Activated CD8-positive, alpha-beta memory T cell treated with anti-CD3 and anti-CD28 coated beads for 24 hours (primary cell): ENCODE results near the gene CCDC148.

Source experiments
- DNase-seq: peaks from one replicate; pipeline ENCODE4 v3.0.0-alpha.2; 2020

Gene CCDC148

DNA sequence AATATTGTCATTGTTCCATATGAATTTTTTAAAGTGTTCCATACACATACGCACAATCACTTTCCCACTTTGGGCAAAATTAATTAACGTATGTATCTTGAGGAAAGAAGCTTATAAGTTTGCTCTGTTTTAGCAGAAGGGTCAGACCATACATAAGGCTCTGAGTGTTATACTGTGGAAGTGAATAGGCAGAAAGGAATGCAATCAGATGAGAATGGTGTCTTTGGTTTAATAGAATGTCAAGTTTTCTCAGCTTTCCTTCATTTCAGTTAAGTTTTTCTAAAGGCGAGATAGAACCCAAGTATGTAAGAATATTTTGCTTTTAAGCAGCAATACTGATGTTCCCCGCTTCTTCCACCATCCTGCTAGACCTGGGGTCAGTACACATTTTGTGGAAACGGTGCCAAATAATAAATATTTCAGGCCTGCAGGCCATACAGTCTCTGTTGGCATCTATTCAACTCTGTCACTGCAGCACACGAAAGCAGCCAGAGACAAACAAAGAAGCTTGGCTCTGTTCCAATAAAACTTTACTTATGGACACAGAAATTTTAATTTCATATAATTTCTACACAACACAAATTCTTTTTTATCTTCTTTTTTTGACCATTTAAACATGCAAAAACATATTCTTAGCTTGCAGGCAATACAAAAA, 254.3 kb downstream of the CCDC148 start:
- no peak for DNase-seq

DNA sequence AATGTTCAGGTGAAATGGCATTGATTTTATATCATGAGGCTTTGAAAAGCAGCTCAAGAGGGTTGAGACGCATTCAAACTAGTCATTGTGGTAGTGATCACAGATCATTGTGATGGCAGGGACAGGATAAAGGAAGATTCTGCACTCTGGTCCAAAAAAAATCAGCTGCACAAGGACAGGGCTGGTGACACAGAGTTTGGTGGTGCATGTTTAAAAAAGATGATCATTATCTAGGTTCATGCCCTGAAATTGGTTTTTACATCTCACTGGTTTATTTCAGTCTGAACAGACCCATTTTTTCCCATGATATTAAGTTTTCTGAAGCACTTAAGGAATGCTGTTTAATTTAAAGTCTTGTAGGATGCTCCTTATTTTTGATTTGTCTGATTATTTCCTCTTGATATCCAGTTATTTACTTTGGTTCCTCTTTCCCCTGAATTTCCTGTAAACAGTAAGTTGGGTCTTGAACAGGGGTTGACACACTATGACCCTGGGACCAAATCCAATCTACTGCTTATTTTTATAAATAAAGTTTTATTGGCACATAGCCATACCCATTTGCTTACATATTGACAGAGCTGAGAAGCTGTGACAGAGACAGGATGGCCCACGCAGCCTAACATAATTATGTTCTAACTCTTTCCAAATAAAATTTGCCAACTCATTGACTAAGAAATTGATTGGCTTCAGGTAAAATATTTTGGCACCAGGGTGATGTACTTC, 256.5 kb downstream of the CCDC148 start:
- no peak for DNase-seq

DNA sequence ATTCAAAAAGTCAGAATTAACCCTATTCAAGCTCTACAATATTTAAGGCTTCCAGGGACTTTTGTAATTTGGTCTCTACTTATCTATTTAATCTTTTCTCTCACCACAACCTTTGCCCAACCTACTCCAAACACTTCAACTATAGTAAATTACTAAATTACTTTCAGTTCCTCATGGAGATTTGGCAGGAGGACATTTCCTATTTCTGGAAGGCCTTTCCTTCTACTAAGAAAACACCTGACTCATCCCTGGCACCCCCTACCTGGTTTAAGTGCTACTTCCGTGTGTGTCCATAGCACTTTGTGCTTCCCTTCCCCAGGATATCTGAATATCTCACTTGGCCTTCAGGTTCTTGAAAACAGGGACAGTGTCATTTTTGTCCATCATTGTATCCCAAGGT, 258.6 kb downstream of the CCDC148 start:
- DNase-seq = no peak

DNA sequence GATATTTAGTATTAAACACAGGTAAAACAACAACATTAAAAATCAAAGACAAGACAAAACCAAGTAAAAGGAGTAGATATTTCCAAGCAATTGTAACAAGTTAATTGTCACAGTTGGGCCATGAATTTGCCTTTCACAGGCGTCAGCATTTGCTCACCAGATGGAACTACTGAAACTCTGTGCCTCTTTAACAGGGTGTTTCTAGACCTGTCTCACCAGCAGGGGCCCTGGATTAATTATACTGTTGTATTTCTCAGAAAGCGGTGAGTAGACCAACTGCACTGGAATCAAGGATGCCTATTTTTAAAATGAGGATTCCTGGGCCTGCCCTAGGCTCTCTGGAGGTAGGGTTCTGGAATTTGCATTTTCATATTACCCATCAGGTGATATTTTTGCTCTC, 262.3 kb downstream of the CCDC148 start:
- no peak for DNase-seq

DNA sequence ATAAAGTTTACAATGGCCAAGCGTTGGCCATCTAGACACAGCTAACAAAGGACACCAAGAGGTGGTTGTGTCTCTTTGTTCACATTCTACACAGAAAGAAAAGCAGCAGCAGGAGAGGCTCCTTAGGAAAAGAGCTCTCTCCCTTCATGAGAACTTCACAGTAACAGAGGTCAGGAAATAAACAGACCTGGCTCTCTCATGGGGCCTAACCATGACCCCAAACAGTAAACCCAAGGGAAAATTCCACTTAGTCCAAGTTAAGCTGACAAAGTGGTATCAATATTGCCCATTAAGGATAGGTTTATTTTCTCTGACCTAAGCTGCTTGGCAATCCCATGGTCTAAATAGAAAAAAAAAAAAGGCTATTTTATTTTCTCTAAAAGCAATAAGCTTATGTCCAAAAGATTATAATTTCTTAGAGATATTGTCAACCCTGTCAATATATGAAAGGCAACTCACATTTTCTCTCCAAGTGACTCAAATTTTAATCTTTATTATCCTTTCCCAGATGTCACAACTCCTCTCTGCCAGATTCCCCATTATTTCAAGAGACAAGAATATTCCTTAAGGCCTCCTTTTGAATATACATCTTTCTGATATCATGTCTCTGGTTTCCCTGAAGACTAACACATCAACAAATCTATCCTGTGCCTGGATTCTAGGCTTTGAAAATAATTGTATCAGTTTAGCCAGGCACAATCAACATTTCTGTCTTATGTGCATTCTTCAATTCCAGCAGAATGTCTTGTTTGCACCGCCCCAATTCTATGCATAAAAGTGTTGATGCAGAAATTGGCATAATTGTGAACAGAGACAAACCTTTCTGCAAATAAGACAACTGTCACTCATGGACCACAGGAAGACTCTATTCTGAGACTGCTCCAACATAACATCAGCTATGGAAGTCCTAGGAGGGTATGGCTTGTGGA, 263.8 kb downstream of the CCDC148 start:
- no peak for DNase-seq

DNA sequence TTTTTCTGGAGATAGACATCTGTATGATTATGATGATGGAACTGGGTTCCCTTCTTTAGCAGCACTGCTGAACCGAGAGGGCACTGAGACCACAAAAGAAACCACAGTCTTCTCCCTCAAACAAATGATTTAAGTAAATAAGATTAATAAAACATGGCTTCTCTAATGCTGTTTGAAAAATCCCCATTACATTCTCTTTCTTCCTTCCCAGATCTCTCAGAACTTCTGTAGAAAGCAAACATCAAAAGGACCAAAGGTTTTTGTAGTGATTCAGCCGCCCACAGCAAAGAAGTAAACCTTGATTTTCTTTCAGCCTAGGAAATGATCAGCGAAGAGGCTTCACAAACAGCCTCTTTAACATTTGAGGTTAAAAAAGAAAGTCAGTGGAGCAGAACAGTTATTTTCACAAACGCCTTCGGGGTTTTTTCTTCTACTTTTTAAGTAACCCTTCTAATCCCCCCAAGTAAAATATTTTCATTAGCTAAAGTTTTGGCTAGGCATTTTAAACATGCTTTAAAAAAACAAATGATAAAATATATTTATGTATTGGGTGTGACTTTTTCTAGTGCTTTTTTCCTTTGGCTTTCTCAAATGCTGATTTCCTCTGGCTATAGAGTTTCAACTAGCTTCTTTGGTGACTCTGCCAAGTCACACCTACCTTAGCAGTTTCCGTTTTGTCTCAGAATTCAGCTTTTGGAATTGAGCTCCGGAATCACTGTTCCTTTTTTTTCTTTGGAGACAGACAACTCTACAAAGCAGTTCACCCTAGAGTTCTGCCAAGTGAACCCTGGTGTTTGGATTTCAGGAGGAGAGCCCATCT, 265.3 kb downstream of the CCDC148 start:
- no peak for DNase-seq

DNA sequence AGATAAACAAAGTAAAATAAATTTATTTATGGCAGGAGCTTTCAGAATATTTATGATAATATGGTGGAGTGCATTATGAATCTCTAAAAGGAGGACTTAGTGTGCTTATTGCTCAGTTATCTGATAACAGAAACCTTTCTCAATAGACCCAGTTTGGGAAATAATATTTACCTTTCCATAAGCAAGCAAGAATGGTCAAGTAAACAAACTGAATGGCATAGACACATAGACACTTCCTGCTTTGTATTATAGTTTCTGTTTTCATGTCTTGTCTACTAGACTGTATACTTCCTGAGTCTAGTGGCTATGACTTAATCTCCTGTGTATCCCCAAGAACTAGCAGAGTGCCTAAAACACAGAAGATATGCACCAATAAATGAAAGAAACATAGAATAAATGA, 267.0 kb downstream of the CCDC148 start:
- no peak for DNase-seq

DNA sequence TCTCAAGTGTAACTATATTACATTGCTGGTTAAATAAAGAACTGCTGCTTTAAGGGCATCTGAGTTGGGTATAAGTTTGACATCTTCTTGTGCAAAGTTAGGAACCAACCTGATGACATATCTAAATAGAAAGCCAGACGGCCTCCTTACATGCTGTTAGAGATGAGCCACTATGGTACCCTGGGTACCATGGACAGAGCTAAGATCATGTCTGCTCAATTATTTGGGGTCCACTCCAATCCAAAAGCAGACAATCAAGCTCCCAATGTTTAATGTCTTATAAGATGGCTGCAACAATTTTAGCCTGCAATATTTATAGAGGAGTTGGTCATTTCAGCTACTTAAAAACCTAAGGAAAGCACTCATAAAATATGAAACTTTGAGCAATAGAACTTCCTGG, 268.6 kb downstream of the CCDC148 start:
- DNase-seq = no peak

DNA sequence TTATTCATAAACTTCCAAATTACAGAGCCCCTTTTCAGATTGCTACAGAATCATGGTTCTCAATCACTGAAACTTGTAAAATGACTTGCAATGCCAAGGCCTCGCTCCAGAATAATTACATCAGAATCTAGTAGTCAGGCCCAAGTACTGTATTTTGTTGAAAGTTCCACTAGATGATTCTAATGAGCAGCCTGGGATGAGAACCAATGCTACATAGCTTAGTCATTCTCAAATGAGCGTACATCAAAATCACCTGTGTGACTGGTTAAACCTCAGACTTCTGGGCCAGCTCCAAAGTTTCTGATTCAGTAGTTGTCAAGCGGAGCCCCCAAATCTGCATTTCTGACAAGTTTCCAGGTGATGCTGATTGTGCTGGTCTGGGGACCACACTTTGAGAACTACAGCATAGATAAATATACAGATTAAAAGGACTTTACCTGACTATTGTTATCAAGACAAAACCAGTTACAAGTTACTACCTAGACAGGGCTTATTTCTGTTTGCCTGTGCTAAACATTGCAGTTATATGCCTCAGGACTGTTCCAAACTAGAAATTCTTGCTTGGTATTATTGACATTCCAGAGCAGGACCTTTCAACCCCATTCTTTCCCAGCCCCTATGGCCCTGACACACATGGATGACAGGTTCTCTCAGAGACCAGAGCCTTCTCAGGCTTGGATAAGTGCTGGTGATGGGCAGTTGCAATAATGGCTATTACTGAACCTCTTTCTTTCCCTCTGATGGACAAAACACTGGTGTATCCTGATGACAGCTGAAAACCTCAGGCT, 271.8 kb downstream of the CCDC148 start:
- no peak for DNase-seq

DNA sequence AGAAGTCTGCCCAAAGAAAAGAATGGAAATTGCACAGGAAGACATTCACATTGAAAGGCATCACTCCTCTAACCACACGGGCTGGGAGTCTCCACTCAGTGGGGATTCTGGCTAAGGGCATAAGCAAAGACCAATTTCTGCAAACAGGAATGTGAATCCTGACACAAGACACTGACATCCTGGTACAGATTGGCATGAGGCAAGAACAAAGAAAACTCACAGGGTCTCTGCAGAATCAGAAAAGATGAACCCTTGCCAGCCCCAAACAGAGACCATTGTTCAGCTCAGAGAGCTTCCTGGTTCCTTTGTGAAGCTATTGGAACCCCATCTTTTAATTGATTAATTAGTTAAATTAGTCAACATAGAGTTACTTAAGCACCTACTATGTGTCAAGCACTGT, 272.6 kb downstream of the CCDC148 start:
- no peak for DNase-seq

DNA sequence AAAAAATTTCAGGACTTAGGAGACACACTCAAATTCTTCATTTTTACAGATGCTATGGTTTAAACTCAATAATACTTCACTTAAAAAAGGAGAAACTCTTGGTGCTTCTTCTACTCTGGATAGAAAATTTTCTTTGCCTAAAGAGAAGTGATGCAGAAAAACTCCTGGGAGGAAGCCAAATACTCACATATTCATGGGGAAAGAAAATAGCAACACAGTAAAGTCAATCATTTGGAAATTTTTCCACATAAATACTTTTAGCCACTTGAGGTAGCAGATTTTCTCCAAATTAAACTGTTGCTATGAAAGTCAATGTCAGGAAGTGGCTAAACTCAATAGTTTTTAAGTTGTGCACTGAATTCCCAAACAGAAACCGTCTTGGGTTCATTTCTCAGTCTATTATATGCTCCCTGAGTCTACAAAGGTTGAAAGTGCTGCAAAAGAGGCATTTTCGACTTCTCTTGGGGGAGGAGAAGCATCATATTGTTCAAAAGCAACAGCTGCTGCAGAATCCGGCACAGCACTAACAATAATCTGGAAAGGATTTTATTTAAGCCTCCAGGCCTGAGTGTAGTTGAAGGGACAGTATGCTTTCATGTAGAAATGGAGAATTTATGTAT, 273.8 kb downstream of the CCDC148 start:
- no peak for DNase-seq

DNA sequence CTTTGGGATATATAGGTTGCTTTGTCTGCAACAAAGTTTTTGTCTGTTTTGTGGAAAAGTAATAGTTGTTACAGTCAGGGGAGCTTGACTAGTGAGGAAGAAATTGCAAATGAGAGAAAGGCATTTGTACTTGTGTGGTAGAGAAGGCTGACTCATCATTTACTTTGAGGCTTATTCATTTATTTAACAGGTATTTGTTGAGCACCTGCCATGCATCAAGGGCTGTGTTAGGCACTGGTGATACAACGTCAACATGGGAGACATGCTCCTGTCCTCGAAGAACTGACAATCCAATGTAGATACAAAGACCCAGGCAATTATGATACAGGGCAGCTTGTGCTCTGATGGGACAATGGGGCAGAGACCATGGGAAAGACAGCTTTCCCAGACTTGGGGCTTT, 275.4 kb downstream of the CCDC148 start:
- DNase-seq = no peak

DNA sequence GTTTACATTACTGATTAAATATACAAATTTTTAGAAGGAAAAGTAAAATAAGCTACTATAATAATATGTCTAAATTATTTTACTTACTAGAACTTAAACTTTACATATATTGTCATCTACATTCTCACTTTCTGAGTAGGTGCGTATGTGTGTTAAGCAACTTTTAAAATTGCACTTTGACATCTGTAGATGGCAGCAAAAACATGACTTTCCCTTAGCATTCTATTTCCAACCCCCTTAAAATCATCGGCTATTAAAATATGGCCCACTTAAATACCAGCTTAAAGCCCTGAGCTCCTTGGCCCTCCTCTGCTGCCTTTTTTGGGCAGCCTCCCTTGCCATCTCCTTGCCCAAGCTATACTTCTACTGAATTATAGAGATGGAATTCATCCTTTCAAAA, 276.9 kb downstream of the CCDC148 start:
- DNase-seq = no peak

DNA sequence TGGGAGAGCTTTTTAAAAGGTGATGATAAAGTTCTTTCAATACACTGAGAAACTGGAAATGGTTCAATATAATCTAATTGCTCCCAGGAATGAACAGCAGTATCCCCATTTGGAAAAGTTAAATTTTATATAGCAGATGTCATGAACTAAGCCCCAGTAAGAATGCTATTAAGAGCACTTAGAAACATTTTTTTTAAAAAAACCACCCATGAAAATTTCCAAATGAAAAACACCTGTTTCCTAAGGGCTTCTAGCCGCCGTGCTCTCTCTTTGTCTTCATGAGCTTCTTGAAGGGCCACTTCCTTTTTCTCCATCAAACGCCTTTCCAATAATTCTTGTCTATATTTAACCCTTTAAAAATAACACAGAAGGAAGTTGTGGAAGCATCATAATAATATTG, 277.9 kb downstream of the CCDC148 start:
- DNase-seq = no peak

DNA sequence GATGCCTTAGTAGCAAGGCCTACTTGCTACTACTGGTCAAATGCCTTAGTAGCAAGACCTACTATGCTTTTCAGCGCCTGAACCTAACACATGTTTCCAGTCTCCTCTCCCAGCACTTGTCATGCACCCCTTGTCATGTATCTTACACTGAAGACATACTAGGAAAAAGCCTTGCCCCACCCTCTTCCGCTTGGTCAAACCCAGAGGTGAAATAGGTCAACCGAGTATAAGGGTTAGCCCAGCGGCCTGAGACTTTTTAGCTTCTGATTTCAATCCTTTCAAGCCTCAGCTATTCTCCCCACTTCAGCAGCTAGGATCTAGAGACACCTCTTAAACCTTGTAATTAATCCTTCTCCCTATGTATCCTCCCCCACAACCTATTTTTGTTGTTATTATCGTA, 281.6 kb downstream of the CCDC148 start:
- no peak for DNase-seq

DNA sequence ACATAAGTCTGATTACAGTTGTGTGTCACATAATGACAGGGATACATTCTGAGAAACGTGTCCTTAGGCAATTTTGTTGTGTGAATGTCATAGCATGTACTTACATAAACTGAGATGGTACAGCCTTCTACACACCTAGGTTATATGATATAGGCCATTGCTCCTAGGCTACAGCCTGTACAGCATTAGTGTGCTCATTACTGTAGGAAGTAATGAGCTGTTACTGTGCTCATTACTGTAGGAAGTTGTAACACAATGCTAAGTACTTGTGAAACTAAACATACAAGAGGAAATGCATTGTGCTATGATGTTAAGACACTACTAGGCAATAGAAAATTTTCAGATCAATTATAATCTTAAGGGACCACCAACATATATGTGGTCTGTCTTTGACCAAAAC, 282.1 kb downstream of the CCDC148 start:
- no peak for DNase-seq

DNA sequence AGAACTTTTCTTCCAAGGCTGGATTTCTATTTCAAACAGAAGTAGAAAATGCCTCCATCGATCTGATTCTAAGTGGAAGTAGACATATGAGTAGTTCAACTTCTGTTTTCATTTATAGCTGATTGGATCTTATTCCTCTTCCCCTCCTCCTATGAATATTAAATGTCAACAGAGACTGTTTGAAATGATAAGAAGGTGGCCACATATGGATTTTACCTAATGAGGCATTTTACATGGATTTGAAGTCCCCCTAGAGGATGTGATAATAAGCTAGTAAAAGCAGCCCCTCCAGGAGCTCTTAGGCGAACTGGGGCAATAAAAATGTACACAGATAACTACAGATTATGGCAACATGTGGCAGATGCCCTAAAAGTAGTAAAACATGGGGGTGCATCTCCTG, 283.8 kb downstream of the CCDC148 start:
- DNase-seq = no peak

DNA sequence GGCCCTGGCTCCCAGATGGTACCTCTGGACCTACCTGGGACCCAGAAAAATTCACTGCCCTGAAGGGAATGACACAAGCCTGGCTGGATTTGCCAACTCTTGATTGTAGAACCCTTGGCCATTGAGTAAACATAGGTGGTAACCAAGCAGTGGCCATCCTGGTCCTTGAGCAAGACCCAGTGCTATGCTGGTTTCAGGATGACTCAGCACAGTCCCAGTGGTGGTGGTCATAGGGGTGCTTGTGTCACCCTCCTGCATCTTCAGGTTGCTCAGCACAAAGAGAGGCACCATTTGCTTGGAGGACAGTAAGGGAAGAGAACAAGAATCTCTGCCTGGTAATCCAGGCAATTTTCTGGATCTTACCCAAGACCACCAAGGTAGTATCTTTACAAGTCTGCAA, 302.0 kb downstream of the CCDC148 start:
- no peak for DNase-seq

DNA sequence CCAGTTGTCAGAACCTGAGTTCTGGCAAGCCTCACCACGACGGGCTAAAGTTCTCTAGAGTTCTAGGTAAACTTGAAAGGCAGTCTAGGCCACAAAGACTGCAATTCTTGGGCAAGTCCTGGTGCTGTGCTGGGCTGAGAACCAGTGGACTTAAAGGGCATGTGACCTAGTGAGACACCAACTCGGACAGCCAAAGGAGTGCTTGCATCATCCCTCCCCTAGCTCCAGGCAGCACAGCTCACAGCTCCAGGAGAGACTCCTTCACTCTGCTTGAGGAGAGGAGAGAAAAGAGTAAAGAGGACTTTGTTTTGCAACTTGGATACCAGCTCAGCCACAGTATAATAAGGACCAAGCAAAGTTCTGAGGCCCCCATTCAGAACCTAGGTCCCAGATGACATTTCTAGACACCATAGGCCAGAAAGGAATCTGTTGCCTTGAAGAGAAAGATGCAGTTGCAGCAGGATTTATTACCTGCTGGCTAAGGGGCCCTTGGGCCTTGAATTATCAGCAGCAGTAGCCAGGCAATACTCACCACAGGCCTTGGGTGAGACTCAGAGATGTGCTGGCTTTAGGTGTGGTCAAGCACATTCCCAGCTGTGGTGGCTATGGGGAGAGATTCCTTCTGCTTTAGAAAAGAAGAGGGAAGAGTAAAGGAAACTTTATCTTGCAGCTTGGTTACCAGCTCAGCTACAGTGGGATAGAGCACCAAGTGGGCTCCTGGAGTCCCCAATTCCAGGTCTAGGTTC, 303.1 kb downstream of the CCDC148 start:
- DNase-seq = no peak

DNA sequence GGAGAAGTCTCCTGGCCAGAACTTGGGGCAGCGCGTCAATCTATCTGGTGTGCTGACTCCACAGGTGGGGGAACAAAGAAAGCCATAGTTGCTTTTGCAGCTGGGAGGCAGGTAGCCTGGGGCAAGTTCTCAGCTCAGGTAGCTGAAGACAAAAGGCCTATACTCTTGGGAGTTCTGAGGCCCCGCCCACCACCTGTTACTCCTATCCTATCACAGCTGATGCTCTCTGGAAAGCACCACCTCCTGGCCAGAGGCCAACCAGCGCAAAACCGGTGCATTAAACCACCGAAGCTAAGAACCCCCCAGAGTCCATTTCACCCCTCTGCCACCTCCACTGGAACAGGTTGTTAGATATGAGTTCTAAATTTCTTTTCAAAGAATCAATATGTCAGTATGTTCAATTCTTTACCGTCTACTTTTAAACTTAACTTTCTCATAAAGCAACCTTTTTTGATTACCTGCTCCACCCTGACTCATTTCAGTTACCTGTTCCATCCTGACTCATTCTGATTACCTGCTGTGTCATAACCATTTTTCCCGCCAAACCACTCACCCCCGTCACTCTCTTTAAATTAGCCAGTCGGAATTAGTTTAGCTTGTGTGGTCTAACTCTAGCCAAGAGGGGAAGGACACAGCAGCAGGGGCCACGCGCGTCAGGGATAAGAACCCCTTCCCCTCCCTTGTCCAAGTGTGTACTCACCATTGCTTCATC, 311.5 kb downstream of the CCDC148 start:
- no peak for DNase-seq
